ENCODE measurements around the gene MORC2.

DNA sequence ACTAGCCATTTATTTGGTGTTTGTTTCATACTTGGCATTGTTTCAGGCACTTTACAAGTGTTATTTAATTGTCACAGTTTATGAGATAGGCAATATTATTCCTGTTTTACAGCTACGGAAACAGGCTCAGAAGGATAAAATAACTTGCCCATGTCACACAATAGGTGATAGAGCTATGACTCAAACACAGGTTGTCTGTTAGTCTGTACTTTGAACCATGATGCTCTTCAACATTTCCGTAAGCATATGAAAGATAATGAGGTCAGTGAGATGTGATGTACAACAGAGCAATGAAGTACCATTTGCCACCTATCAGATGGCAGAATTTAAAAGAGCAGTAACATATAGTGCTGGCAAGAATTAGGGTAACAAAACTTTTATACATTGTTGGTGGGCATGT, 15.7 kb upstream of the MORC2 start:
- TF ChIP-seq, protein P1, sequence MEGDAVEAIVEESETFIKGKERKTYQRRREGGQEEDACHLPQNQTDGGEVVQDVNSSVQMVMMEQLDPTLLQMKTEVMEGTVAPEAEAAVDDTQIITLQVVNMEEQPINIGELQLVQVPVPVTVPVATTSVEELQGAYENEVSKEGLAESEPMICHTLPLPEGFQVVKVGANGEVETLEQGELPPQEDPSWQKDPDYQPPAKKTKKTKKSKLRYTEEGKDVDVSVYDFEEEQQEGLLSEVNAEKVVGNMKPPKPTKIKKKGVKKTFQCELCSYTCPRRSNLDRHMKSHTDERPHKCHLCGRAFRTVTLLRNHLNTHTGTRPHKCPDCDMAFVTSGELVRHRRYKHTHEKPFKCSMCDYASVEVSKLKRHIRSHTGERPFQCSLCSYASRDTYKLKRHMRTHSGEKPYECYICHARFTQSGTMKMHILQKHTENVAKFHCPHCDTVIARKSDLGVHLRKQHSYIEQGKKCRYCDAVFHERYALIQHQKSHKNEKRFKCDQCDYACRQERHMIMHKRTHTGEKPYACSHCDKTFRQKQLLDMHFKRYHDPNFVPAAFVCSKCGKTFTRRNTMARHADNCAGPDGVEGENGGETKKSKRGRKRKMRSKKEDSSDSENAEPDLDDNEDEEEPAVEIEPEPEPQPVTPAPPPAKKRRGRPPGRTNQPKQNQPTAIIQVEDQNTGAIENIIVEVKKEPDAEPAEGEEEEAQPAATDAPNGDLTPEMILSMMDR (conservative IDR thresholded peaks at IDR 0.05; ENCODE audit: low read depth, low read length) = no peak
- TF ChIP-seq EZH2 (IDR thresholded peaks at IDR 0.05; ENCODE audit: low read length, unreplicated experiment) = no peak
